Choroid plexus epithelial cell (primary cell): ENCODE measurements around the gene CNIH3.

Experiments used
- DNase-seq: peaks from one replicate; pipeline ENCODE4 v3.0.0-alpha.2; 2010; ENCODE audit warnings: low read depth
- H3K4me3 ChIP-seq: 2 replicates; pipeline ENCODE4 v1.5.1; 2011; ENCODE audit warnings: low read depth, mild to moderate bottlenecking, control low read depth, low read length, moderate library complexity
- CTCF ChIP-seq: conservative IDR thresholded peaks from 2 replicates; pipeline ENCODE4 v1.5.1; 2011; ENCODE audit warnings: low read depth, mild to moderate bottlenecking, control low read depth, inconsistent platforms, low read length, moderate library complexity

Gene CNIH3

GRCh38 chr1:224739997-224740684 lies 124.0 kb downstream of the CNIH3 start:
- no peak for TF ChIP-seq CTCF
- no peak overlapping the region for H3K4me3 ChIP-seq
- no peak for DNase-seq

GRCh38 chr1:224740685-224741052 lies 124.6 kb downstream of the CNIH3 start:
- DNase-seq: no peak
- no peak overlapping the region for H3K4me3 ChIP-seq
- no peak for TF ChIP-seq CTCF

DNA sequence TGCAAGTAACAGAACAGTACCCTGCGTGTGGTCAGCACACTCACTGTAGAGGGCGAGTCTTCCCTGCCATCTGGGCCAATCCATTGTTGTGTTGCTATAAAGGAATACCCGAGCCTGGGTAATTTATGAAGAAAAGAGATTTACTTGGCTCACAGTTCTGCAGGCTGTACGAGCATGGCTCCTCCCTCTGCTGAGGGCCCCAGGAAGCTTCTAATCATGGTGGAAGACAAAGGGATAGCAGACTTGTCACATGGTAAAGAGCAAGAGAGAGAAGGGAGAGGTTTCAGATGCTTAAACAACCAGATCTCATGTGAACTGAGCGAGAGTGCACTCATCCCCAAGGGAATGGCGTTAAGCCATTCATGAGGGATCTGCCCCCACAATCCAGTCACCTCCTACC lies 126.2 kb downstream of the CNIH3 start:
- no peak overlapping the region for H3K4me3 ChIP-seq
- TF ChIP-seq CTCF: no peak
- DNase-seq: no peak

DNA sequence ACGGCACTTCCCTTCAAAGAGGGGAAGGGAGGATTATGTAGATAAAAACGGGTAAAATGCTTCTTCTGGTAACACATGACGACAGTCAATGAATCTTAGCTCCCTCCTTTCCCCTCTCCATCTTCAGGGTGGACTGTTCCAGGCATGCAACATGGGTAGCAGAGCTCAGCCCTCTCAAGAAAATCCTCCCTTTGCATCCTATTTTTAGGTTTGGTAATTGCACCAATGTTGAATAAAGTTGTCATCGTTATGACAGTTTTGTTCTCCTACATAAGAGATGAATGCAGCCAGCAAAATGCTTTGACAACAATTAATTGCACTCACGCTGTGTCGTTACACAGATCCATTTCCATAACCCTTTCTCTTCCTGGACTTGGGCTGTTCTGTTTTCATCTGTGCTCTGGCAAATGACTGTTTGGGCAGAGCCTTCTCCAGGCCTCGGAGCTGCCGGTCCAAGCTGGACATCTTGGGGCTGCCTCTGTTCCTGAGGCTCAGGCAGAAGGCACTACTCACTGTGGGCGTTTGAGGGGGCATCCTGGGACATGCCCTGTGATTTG lies 127.6 kb downstream of the CNIH3 start:
- DNase-seq: no peak
- no peak overlapping the region for H3K4me3 ChIP-seq
- no peak for TF ChIP-seq CTCF

GRCh38 chr1:224744521-224744920 lies 128.4 kb downstream of the CNIH3 start:
- TF ChIP-seq CTCF: no peak
- no peak overlapping the region for H3K4me3 ChIP-seq
- DNase-seq: no peak

GRCh38 chr1:224745394-224745793 lies 129.3 kb downstream of the CNIH3 start:
- TF ChIP-seq CTCF: no peak
- DNase-seq: no peak
- no peak overlapping the region for H3K4me3 ChIP-seq

DNA sequence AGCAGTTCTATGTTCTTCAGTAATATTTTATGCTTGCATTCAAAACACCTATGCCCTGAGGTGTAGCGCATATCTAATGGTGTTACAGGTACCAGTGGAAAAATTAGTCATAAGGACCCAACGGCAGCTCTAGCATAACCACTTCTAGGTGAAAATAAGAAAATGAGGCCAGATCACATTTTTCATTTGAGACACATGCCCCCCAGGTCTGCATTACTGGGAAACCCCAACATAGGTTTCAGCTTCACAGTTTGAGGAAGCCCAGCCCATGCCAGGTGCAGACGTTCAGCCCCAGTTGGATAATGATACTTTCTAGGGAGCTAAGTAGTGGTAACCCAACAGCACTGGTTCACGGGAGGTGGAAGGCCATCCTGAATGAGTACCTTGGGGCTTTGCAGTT lies 129.8 kb downstream of the CNIH3 start:
- DNase-seq: no peak
- TF ChIP-seq CTCF: no peak

More for the DNA sequence above, 129.8 kb downstream of the CNIH3 start:
- no peak overlapping the region for H3K4me3 ChIP-seq
